AG20443 (cell line): ENCODE results near the gene GBA3.

Source experiments
- DNase-seq: peaks from one replicate; pipeline ENCODE4 v3.0.0; 2012; ENCODE audit warnings: low spot score, mixed read lengths

Gene GBA3

GRCh38 chr4:22787753-22788375 is 95.1 kb downstream of the GBA3 start:
- DNase-seq, result no peak

DNA sequence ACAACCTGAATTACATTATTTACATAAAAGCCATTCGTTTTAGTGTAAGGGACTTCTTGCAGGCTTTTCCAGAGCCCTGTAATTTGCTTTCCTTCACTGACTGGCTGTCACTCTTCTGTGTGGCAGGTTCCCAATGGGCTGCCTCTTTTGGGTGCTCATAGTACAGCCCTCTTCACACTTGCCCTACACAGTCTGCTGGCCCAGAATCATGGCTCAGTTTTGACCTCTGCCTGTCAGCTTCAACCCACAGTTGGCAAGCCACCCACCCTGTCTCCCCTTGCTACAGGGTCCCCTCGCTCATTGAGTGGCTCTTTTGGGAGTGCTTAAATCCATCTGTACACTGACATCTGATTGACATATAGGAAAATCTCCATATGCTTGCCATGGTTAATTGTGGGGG is 97.9 kb downstream of the GBA3 start:
- no peak for DNase-seq

DNA sequence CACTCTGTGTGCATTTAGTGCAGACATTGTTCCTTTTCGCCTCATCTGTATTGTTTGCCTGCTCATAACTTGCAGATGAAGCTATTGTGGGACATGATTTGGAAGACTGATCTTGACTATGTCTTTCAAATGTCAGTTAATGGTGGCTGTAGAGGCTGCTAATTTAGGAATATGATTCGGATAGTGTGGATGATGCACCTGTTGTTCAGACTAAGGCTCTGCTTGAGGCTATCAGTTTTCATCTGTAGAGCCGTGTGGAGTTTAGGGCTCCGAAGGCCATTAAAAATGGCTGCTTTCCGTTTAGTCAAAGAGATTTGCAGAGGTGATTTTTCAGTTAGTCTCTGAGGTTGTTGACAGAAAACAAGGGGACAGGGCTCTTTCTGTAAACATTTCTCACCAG is 102.0 kb downstream of the GBA3 start:
- no peak for DNase-seq

DNA sequence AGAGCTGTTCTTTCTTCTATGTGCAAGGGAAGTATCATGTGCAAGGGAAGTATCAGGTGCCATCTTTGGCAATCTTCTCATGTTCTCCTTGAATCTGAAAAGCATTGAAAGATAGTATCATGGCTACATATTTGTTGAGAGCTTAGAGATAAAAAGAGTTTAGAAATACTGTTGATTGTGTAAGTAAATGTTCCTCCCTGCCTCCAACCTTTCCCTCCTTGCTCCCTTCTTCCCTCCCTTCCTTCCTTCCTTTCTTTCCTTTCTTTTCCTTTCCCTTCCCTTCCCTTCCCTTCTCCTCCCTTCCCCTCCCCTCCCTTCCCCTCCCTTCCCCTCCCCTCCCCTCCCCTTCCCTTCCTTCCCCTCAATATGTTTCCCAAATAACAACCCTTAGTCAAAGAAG is 108.7 kb downstream of the GBA3 start:
- no peak for DNase-seq

DNA sequence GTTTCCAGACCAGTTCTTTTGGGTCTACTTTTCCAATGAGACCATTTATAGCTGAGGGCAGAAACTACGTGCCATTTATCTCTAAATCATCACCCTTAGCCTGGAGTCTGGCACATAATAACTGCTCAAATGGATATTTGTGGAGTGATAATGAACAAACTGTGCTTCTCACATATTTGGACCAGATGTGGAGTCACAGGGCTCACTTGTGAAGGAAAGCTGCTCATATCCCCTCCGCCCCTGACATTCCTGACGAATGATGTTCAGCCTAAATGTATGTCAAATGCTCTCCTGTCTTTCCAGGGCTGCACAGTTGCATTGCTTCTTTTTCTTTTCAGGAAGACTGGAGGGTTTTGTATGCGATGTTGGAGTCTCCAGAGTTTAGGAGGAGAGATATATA is 110.1 kb downstream of the GBA3 start:
- DNase-seq, result no peak

DNA sequence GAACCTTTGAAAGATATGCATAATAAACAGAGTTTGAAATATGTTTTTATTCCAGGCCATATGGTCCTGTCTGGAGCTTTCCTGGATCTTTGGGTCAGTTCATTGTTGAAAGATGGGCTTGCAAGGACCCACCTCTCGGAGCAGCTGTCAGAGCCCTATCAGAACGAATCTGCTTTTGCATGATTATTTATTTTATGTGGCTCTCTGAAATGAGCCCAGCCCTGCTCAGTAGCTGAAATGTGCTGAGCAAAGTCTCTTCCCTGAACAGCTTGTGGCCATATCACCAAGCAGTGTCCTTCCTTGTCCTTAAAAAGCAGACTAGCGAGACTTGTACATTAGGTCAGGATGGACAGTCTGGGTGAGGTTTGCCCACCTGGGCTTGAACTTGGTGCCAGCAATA is 110.8 kb downstream of the GBA3 start:
- DNase-seq, result no peak

- DNase-seq, result no peak
Observed at GRCh38 chr4:22814906-22815305, 122.2 kb downstream of the GBA3 start.

DNA sequence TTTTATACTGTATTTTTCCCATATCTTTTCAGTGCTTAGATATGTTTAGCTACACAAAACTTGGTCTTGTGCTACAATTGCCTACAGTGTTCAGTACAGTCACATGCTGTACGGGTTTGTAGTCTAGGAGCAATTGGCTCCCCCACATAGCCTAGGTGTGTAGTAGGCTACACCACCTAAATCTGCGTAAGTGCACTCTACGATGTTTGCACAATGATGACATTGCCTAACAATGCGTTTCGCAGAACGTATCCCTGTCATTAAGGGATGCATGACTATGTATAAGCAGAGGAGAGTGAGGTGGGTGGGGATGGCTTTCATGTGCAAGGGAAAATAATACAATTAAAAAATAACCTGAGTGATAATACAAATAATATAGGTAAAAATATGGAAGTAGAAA is 131.4 kb downstream of the GBA3 start:
- DNase-seq, result no peak

- DNase-seq, result no peak
Observed at GRCh38 chr4:22842360-22843018, 149.8 kb downstream of the GBA3 start.

DNA sequence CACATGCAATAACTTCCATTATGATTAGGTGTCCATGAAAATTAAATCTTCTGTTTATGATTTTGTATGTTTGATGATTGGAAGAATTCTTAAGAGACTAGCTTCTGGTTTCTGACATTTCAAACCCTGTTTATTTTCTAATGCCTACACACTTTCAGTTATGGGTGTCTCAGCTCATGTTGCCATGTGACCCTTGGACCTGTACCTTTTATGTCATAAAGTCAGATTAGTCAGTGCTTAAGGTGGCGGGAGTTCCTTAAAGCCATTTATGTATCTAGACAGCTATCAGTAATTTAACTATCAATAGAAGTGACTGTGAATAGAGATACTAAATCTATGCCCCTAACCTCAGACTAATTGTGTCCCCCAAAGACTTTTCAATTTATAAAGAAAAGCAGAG is 155.6 kb downstream of the GBA3 start:
- DNase-seq, result no peak

DNA sequence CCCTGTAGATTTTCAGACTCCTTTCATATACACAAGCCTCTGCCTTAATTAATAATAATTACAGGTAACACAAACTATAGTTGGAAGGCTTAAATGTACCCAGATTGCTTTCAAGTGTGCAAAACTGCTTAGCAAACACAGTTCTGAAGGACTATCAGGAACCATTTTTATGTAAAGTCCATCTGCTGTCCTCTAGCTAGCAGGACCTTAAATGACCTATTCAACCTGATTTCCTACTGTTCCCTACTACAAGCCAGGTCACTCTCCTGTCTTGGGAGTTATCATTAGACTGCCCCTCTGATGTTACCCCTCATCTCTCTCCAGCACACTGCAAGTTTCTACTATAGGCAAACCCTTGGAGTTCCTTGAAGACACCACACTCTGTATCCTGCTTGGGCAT is 157.3 kb downstream of the GBA3 start:
- DNase-seq, result no peak

DNA sequence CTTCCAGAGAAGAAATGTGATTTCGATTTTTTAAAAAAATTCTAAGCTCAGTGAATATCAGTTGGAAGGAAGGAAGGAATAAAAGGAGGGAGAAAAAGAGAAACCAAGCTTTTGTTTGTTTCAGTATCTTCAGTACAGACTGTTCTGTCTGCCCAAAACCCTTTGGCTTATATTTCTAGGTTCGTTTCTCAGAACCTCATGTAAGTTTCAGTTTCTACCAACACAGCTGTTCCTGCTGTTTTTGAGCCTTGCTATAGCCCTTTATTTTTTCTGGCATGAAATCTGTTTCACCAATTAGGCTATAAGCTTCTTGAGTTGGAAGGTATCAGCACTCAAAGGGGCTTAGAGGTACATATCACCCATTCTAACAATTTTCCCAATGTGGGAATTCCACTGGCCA is 157.9 kb downstream of the GBA3 start:
- no peak for DNase-seq

GRCh38 chr4:22857411-22857810 is 164.7 kb downstream of the GBA3 start:
- no peak for DNase-seq

GRCh38 chr4:22859318-22859717 is 166.6 kb downstream of the GBA3 start:
- no peak for DNase-seq
